GM12873 (cell line): ENCODE measurements around the gene EBF3.

Experiments
- CTCF ChIP-seq: IDR thresholded peaks from 2 replicates; pipeline ENCODE4 v1.5.1; 2012; ENCODE audit warnings: low read depth, mild to moderate bottlenecking, moderate library complexity, low read length, control low read depth; ENCODE audit not compliant: insufficient read depth; ENCODE audit errors: missing control alignments

Gene EBF3

GRCh38 chr10:129866894-129867293 is 97.2 kb downstream of the EBF3 start:
- no peak for TF ChIP-seq CTCF

GRCh38 chr10:129865960-129866359 is 98.1 kb downstream of the EBF3 start:
- TF ChIP-seq CTCF: no peak

GRCh38 chr10:129865413-129865812 is 98.7 kb downstream of the EBF3 start:
- no peak for TF ChIP-seq CTCF

GRCh38 chr10:129864601-129865126 is 99.4 kb downstream of the EBF3 start:
- TF ChIP-seq CTCF: no peak

GRCh38 chr10:129864082-129864481 is 100.0 kb downstream of the EBF3 start:
- TF ChIP-seq CTCF: no peak

- no peak for TF ChIP-seq CTCF
Measured at GRCh38 chr10:129863201-129863663, 100.8 kb downstream of the EBF3 start.

- TF ChIP-seq CTCF: no peak
Measured at GRCh38 chr10:129861776-129862531, 102.1 kb downstream of the EBF3 start.
